ENCODE measurements around the gene CCDC38. TPM values are rescaled to one million over a fixed set of nuclear protein-coding genes. Genes with fewer than 3 reads are reported as not detected.

The CCDC38 gene
- 0.12 and 0.13 TPM in 2 replicates for total RNA-seq (ENCODE audit: low replicate concordance)

DNA sequence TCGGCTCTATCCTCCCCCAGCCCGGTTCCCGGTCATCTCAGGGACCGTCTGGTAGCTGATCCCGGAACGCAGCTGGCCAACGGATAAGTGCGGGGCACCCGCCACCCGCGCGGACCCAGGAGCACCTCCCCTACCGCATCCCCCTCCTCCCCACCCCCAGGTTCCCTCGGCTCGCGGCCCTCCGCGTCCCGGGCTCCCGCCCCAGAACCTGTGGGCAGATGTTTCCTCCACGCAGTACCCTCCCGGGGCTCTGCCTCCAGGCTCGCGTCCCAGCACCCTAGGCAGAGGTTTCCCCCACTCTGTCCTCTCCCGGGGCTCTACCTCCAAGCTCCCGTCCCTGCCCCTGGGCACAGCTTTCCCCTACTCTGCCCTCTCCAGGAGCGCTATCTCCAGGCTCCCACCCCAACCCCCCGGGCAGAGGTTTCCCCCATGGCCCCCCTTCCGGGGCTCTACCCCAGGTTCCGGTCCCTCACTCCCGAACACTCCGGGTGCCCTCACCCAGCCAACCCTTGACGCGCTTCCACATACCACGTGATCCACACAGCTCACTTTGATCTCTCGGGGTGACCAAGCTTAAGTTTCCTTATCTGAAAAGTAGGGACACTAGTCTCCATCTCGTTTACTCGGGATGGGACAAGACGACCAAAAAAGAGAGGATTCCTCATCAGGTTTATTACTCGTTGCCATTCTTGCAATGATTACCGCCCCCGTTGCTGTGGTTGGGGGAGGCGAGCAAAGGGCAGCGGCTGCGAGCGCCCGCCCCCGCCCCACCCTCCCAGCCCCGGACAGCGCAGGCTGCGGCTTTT lies at the start of gene CCDC38:
Gene CCDC38, minus strand, starts transcription at position 91 of the 806 bp plus-strand sequence. CDS start 6,105 bp downstream, outside the sequence.
- peaks cover 4% of the 10 kb centered on the region for H3K4me1 Mint-ChIP-seq
- H3K4me3 Mint-ChIP-seq = peak within 1 kb of the TSS; percentile 95
- H3K79me2 ChIP-seq (ENCODE audit: low read depth) = no peaks in the 10 kb centered on the region
- H3K27ac Mint-ChIP-seq = peak within 1 kb of the TSS; percentile 88
- peak; percentile 1 for TF ChIP-seq EZH2phosphoT487 (IDR thresholded peaks at IDR 0.05)
- TF ChIP-seq, protein P1, sequence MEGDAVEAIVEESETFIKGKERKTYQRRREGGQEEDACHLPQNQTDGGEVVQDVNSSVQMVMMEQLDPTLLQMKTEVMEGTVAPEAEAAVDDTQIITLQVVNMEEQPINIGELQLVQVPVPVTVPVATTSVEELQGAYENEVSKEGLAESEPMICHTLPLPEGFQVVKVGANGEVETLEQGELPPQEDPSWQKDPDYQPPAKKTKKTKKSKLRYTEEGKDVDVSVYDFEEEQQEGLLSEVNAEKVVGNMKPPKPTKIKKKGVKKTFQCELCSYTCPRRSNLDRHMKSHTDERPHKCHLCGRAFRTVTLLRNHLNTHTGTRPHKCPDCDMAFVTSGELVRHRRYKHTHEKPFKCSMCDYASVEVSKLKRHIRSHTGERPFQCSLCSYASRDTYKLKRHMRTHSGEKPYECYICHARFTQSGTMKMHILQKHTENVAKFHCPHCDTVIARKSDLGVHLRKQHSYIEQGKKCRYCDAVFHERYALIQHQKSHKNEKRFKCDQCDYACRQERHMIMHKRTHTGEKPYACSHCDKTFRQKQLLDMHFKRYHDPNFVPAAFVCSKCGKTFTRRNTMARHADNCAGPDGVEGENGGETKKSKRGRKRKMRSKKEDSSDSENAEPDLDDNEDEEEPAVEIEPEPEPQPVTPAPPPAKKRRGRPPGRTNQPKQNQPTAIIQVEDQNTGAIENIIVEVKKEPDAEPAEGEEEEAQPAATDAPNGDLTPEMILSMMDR (IDR thresholded peaks at IDR 0.05) = no peak
- H3K4me1 ChIP-seq = peaks cover 4% of the 10 kb centered on the region
- no peak within 1 kb of the TSS for H3K27ac ChIP-seq
- peak within 1 kb of the TSS; percentile 84 for H3K4me3 ChIP-seq
- no peaks in the 10 kb centered on the region for H3K36me3 ChIP-seq
- no peak within 1 kb of the TSS for H3K9ac ChIP-seq
- peak within 1 kb of the TSS; percentile 90 for H3K4me2 ChIP-seq
- DNase-seq (ENCODE audit: low spot score) = peak; percentile 78
- H4K20me1 ChIP-seq (ENCODE audit: low read depth) = no peaks in the 10 kb centered on the region
- H3K9me3 ChIP-seq (ENCODE audit: low read depth) = no peaks in the 10 kb centered on the region
- no peaks in the 10 kb centered on the region for H3K36me3 Mint-ChIP-seq
- peaks cover 2% of the 10 kb centered on the region for H3K9me3 Mint-ChIP-seq
- peaks cover 14% of the 10 kb centered on the region for H3K27me3 ChIP-seq
- H2AFZ ChIP-seq (replicated peaks) = peak within 1 kb of the TSS; percentile 75
- H3K27me3 Mint-ChIP-seq (ENCODE audit: insufficient read depth, low read depth) = peaks cover 10% of the 10 kb centered on the region
- peaks cover 32% of the 10 kb centered on the region for H3F3A ChIP-seq (ENCODE audit: low read depth)

DNA sequence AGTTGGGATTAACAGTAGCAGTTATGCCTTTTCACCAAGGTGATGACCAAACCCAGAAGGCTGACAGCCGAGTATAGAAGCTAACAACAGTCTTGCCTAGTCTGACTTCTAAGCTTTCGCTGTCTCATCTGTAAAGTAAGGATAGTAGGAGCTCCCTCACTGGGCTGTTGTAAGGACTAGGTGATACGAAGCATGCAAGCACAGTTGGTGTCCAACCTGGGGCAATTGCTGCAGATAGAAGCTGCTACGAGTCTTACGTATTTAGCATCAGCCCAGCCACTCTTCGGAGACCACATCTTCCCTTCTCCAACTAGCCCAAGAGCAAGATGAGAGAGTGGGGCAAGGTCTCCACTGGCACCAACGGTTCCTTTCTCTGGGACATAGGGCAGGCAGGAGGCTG lies 47.7 kb upstream of the CCDC38 start:
- Mint-ChIP-seq H3K4me3 (no peak overlapping the region), H3K4me1 (peaks cover 24% of the 10 kb centered on the region)
- TF ChIP-seq EZH2phosphoT487 (IDR thresholded peaks at IDR 0.05) (no peak), EZH2 (IDR thresholded peaks at IDR 0.05) (no peak)
- TF ChIP-seq, protein P1 (IDR thresholded peaks at IDR 0.05) = no peak

DNA sequence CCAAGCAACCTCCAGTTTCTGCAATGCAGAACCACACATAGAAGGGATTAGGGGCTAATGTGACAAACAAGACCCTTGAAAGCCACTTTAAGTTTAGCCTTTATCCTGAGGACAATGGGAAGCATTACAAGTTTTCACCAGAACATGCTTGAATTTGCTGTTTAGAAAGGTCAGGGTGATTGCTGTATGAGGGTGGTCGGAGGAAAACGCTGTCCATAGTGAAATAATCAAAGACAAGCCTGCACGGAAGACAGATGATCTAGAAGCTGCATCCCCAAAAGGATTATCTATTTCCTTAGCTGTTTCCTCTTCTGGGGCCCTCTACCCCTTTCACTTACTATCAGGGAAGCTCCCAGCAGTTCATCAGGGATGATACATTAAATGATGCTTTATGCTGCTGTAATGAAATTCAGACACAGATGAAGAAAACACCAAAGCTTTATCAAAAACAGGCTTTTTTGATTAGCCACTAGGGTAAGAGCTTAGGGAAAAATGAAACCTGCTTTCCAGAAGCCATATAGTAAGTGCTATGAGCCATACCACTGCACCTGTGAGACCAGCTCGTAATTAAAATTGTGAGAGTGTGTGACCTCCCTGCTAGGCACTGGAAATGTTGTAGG lies 47.2 kb upstream of the CCDC38 start:
- Mint-ChIP-seq H3K27ac (no peak overlapping the region), H3K4me3 (no peak overlapping the region), H3K27me3 (ENCODE audit: insufficient read depth, low read depth) (peaks cover 5% of the 10 kb centered on the region), H3K36me3 (no peaks in the 10 kb centered on the region), H3K4me1 (peaks cover 24% of the 10 kb centered on the region), H3K9me3 (no peaks in the 10 kb centered on the region)
- no peak overlapping the region for H3K4me3 ChIP-seq
- no peaks in the 10 kb centered on the region for H3K9me3 ChIP-seq (ENCODE audit: low read depth)
- H3K4me1 ChIP-seq = peaks cover 19% of the 10 kb centered on the region
- no peaks in the 10 kb centered on the region for H3K79me2 ChIP-seq (ENCODE audit: low read depth)
- no peaks in the 10 kb centered on the region for H4K20me1 ChIP-seq (ENCODE audit: low read depth)
- H3K27me3 ChIP-seq = no peaks in the 10 kb centered on the region
- DNase-seq (ENCODE audit: low spot score) = no peak
- no peak overlapping the region for H2AFZ ChIP-seq (replicated peaks)
- no peaks in the 10 kb centered on the region for H3F3A ChIP-seq (ENCODE audit: low read depth)
- H3K4me2 ChIP-seq = no peak overlapping the region
- TF ChIP-seq, protein P1 (IDR thresholded peaks at IDR 0.05) = no peak
- no peak for TF ChIP-seq EZH2phosphoT487 (IDR thresholded peaks at IDR 0.05)
- no peak for TF ChIP-seq EZH2 (IDR thresholded peaks at IDR 0.05)
- H3K27ac ChIP-seq = no peak overlapping the region
- no peak overlapping the region for H3K9ac ChIP-seq
- no peaks in the 10 kb centered on the region for H3K36me3 ChIP-seq

More for the DNA sequence above, 47.7 kb upstream of the CCDC38 start:
- Mint-ChIP-seq H3K9me3 (no peaks in the 10 kb centered on the region), H3K27ac (no peak overlapping the region), H3K36me3 (no peaks in the 10 kb centered on the region), H3K27me3 (ENCODE audit: insufficient read depth, low read depth) (peaks cover 5% of the 10 kb centered on the region)
- no peak overlapping the region for H3K9ac ChIP-seq
- H2AFZ ChIP-seq (replicated peaks) = no peak overlapping the region
- DNase-seq (ENCODE audit: low spot score) = no peak
- no peaks in the 10 kb centered on the region for H3K36me3 ChIP-seq
- H3K27me3 ChIP-seq = no peaks in the 10 kb centered on the region
- H3K79me2 ChIP-seq (ENCODE audit: low read depth) = no peaks in the 10 kb centered on the region
- peaks cover 19% of the 10 kb centered on the region for H3K4me1 ChIP-seq
- H3K9me3 ChIP-seq (ENCODE audit: low read depth) = no peaks in the 10 kb centered on the region
- no peaks in the 10 kb centered on the region for H4K20me1 ChIP-seq (ENCODE audit: low read depth)
- H3F3A ChIP-seq (ENCODE audit: low read depth) = no peaks in the 10 kb centered on the region
- H3K4me3 ChIP-seq = no peak overlapping the region
- no peak overlapping the region for H3K4me2 ChIP-seq
- H3K27ac ChIP-seq = no peak overlapping the region
